ENCODE results near the gene FAM187B.

DNA sequence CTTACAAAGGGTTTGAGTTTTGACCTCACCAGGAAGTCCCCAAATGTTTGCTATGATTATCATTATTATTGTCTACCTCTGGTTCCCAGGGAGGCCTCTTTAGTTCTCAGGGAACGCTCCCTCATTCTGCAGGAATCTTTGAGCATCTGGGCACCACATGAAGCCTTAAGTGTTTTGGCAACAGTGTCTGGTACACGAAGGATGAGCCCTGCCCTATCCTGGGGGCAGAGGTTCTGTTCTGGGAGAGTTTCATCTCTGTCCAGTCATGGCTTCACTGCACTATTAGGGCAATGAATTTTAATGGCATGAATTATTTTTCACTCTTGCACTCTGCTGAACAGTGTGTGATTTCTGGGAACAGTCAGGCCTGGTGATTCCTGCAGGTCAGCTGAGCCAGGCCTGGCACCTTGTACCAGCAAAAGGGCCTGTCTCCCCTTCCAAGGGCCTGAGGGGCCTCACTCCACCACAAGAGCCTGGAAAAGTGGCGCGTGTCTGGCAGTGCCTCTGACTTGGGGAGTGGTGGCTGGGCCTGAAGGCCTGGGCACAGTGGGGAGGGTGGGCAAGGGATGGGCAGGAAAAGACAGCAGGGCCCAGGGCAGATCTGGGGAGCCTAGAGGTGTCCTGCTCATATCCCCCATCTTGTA, 4.6 kb downstream of the FAM187B start:
- TF ChIP-seq CTCF (IDR thresholded peaks at IDR 0.05; ENCODE audit: control extremely low read depth in 1 of 3, insufficient read depth in 1 of 3, low read depth in 1 of 3, low read length in 3 of 3) (no peak), SIN3A (conservative IDR thresholded peaks at IDR 0.05 in 1 of 2, IDR thresholded peaks at IDR 0.05 in 1 of 2; ENCODE audit: low read depth in 1 of 2, low read length in 2 of 2) (no peak), BACH1 (IDR thresholded peaks at IDR 0.05; ENCODE audit: low read length) (no peak), USF2 (IDR thresholded peaks at IDR 0.05; ENCODE audit: low read length) (no peak), POLR2A (IDR thresholded peaks at IDR 0.05; ENCODE audit: control extremely low read depth in 1 of 2, low read depth in 2 of 2, low read length in 2 of 2) (no peak), SP4 (IDR thresholded peaks at IDR 0.05; ENCODE audit: low read length) (no peak), TCF12 (IDR thresholded peaks at IDR 0.05; ENCODE audit: low read depth, low read length) (no peak), SUZ12 (IDR thresholded peaks at IDR 0.05; ENCODE audit: low read length) (no peak)
